KMS-11 (cell line): ENCODE data around the gene GIGYF2.

Source experiments
- H2AFZ ChIP-seq: fragments of 200-600 bp; sonication (generic); 2 replicates; pipeline ENCODE4 v1.6.1; 2016; ENCODE audit warnings: antibody characterized with exemption, mixed run types, low read depth
- H3K27ac ChIP-seq: fragments of 200-600 bp; sonication (generic); 2 replicates; pipeline ENCODE4 v1.6.1; 2016; ENCODE audit warnings: mild to moderate bottlenecking, mixed run types
- H3K27me3 ChIP-seq: fragments of 200-600 bp; sonication (generic); 2 replicates; pipeline ENCODE4 v1.6.1; 2017; ENCODE audit warnings: mild to moderate bottlenecking, low read depth, mixed run types, moderate library complexity; ENCODE audit not compliant: insufficient read depth
- H3K36me3 ChIP-seq: fragments of 200-600 bp; sonication (generic); 2 replicates; pipeline ENCODE4 v1.6.1; 2017; ENCODE audit warnings: mild to moderate bottlenecking, mixed run types; ENCODE audit not compliant: insufficient read depth
- H3K4me1 ChIP-seq: fragments of 200-600 bp; sonication (generic); 2 replicates; pipeline ENCODE4 v1.6.1; 2016; ENCODE audit warnings: mild to moderate bottlenecking, low read depth, mixed run types; ENCODE audit not compliant: poor library complexity, severe bottlenecking
- H3K4me2 ChIP-seq: fragments of 200-600 bp; sonication (generic); 2 replicates; pipeline ENCODE4 v1.7.0; 2016; ENCODE audit warnings: mild to moderate bottlenecking, mixed run types
- H3K4me3 ChIP-seq: fragments of 200-600 bp; sonication (generic); IDR thresholded peaks from 2 replicates; pipeline ENCODE4 v1.6.1; 2017; ENCODE audit warnings: low read depth, low read length, mixed read lengths; ENCODE audit not compliant: insufficient read depth
- H3K79me2 ChIP-seq: fragments of 200-600 bp; sonication (generic); 2 replicates; pipeline ENCODE4 v1.6.1; 2016; ENCODE audit warnings: low read depth, mixed run types; ENCODE audit not compliant: insufficient read depth
- H3K9ac ChIP-seq: fragments of 200-600 bp; sonication (generic); 2 replicates; pipeline ENCODE4 v1.6.1; 2016; ENCODE audit warnings: mild to moderate bottlenecking, mixed run types
- H4K20me1 ChIP-seq: fragments of 200-600 bp; sonication (generic); 2 replicates; pipeline ENCODE4 v1.6.1; 2016; ENCODE audit warnings: mild to moderate bottlenecking, mixed run types; ENCODE audit not compliant: insufficient read depth
- CTCF ChIP-seq: fragments of 200-600 bp; sonication (generic); conservative IDR thresholded peaks from 2 replicates; pipeline ENCODE4 v1.6.1; 2017; ENCODE audit warnings: low read depth, mild to moderate bottlenecking, antibody characterized with exemption, low read length, moderate library complexity, mixed read lengths

GIGYF2 gene

GRCh38 chr2:232810444-232810843, 113.3 kb downstream of the GIGYF2 start:
- no peak overlapping the region for H3K4me3 ChIP-seq
- H3K9ac ChIP-seq, result no peak overlapping the region
- no peaks in the 10 kb centered on the region for H3K79me2 ChIP-seq
- no peak overlapping the region for H3K4me2 ChIP-seq
- H3K27me3 ChIP-seq, result no peaks in the 10 kb centered on the region
- TF ChIP-seq CTCF, result no peak
- no peak overlapping the region for H2AFZ ChIP-seq
- no peaks in the 10 kb centered on the region for H4K20me1 ChIP-seq
- peaks cover 10% of the 10 kb centered on the region for H3K4me1 ChIP-seq
- H3K36me3 ChIP-seq, result no peaks in the 10 kb centered on the region; the same call in 1 of the 2 replicates
- H3K27ac ChIP-seq, result no peak overlapping the region

- H3K4me3 ChIP-seq, result no peak overlapping the region
- no peak overlapping the region for H3K4me2 ChIP-seq
- TF ChIP-seq CTCF, result no peak
- H3K27ac ChIP-seq, result no peak overlapping the region
- H3K36me3 ChIP-seq, result peaks cover 4% of the 10 kb centered on the region
- H4K20me1 ChIP-seq, result no peaks in the 10 kb centered on the region
- no peaks in the 10 kb centered on the region for H3K27me3 ChIP-seq
- peaks cover 6% of the 10 kb centered on the region for H3K4me1 ChIP-seq
- no peaks in the 10 kb centered on the region for H3K79me2 ChIP-seq
- no peak overlapping the region for H3K9ac ChIP-seq
- no peak overlapping the region for H2AFZ ChIP-seq
Measured at GRCh38 chr2:232815569-232815968, 118.4 kb downstream of the GIGYF2 start.

- Histone ChIP-seq H3K27ac (no peak overlapping the region), H3K4me2 (no peak overlapping the region), H3K27me3 (no peaks in the 10 kb centered on the region), H3K9ac (no peak overlapping the region), H4K20me1 (no peaks in the 10 kb centered on the region), H3K4me3 (no peak overlapping the region), H3K36me3 (peaks cover 4% of the 10 kb centered on the region), H3K4me1 (no peaks in the 10 kb centered on the region), H2AFZ (no peak overlapping the region), H3K79me2 (no peaks in the 10 kb centered on the region)
- no peak for TF ChIP-seq CTCF
Measured at GRCh38 chr2:232816657-232817056, 119.5 kb downstream of the GIGYF2 start.

- Histone ChIP-seq H4K20me1 (no peaks in the 10 kb centered on the region), H3K79me2 (no peaks in the 10 kb centered on the region), H3K36me3 (peaks cover 4% of the 10 kb centered on the region), H3K27me3 (no peaks in the 10 kb centered on the region), H3K4me1 (no peaks in the 10 kb centered on the region), H3K4me2 (no peak overlapping the region), H3K27ac (no peak overlapping the region), H2AFZ (no peak overlapping the region), H3K9ac (no peak overlapping the region), H3K4me3 (no peak overlapping the region)
- no peak for TF ChIP-seq CTCF
Measured at GRCh38 chr2:232817756-232818155, 120.6 kb downstream of the GIGYF2 start.

GRCh38 chr2:232829988-232830387, 132.9 kb downstream of the GIGYF2 start:
- no peak overlapping the region for H3K4me2 ChIP-seq
- H3K27ac ChIP-seq, result no peak overlapping the region
- peaks cover 6% of the 10 kb centered on the region for H3K4me1 ChIP-seq
- no peaks in the 10 kb centered on the region for H3K36me3 ChIP-seq
- H3K4me3 ChIP-seq, result no peak overlapping the region
- H3K27me3 ChIP-seq, result no peaks in the 10 kb centered on the region
- H4K20me1 ChIP-seq, result no peaks in the 10 kb centered on the region
- H3K9ac ChIP-seq, result no peak overlapping the region
- TF ChIP-seq CTCF, result no peak
- no peak overlapping the region for H2AFZ ChIP-seq
- H3K79me2 ChIP-seq, result no peaks in the 10 kb centered on the region
